Common myeloid progenitor, CD34-positive (primary cell): ENCODE data around the gene WDR43.

ENCODE experiments used
- CTCF ChIA-PET: fragments of 350-600 bp; sonication (Branson Sonifier 250); formaldehyde crosslinking; loops from one replicate; lab custom pipeline; 2021; ENCODE audit warnings: antibody characterized with exemption; lab: Charles Lee
- POLR2A ChIA-PET: fragments of 350-600 bp; sonication (Branson Sonifier 250); formaldehyde crosslinking; loops from one replicate; lab custom pipeline; 2021; ENCODE audit warnings: antibody characterized with exemption; lab: Charles Lee
- DNase-seq, 3 donors: peaks; one replicate each; pipeline versions ENCODE4 v3.0.0 to v3.0.0-alpha.2; 2013
- H3K27ac ChIP-seq, 2 experiments: 1 replicate in 1 of 2; 2 replicates in 1 of 2; pipeline ENCODE4 v1.7.0; 2013; ENCODE audit warnings: inconsistent platforms in 2 of 2, low read length in 2 of 2, mild to moderate bottlenecking in 2 of 2, low read depth in 1 of 2, moderate library complexity in 1 of 2; ENCODE audit not compliant: severe bottlenecking in 2 of 2, insufficient read depth in 1 of 2, poor library complexity in 1 of 2
- H3K27me3 ChIP-seq, 5 experiments: replicated peaks in 2 of 5; 1 replicate in 3 of 5; 2 replicates in 2 of 5; pipeline versions ENCODE4 v1.6.1 to v1.7.0; 2013; ENCODE audit warnings: low read length in 4 of 5, mild to moderate bottlenecking in 2 of 5, moderate library complexity in 2 of 5, inconsistent platforms in 1 of 5; ENCODE audit not compliant: insufficient read depth in 5 of 5, control insufficient read depth in 4 of 5
- H3K36me3 ChIP-seq, 4 experiments: 1 replicate in 2 of 4; 2 replicates in 2 of 4; pipeline versions ENCODE4 v1.6.1 to v1.7.0; 2013; ENCODE audit warnings: low read length in 3 of 4, control low read depth in 1 of 4, mild to moderate bottlenecking in 1 of 4; ENCODE audit not compliant: control insufficient read depth in 4 of 4, insufficient read depth in 4 of 4
- H3K4me1 ChIP-seq, 4 experiments: 1 replicate in 3 of 4; 2 replicates in 1 of 4; pipeline versions ENCODE4 v1.6.1 to v1.7.1; 2013; ENCODE audit warnings: low read length in 3 of 4, mild to moderate bottlenecking in 3 of 4, control low read depth in 1 of 4, inconsistent platforms in 1 of 4, moderate library complexity in 1 of 4; ENCODE audit not compliant: control insufficient read depth in 4 of 4, insufficient read depth in 4 of 4; ENCODE audit errors: control extremely low read depth in 1 of 4
- H3K4me3 ChIP-seq, 7 experiments: 1 replicate in 4 of 7; 2 replicates in 3 of 7; pipeline versions ENCODE4 v1.5.1 to v1.7.0; 2013; ENCODE audit warnings: mild to moderate bottlenecking in 7 of 7, low read length in 6 of 7, moderate library complexity in 6 of 7, inconsistent platforms in 2 of 7, low read depth in 2 of 7, control low read depth in 1 of 7; ENCODE audit not compliant: insufficient read depth in 4 of 7, control insufficient read depth in 1 of 7; ENCODE audit errors: extremely low read depth in 1 of 7
- H3K9me3 ChIP-seq, 5 experiments: 1 replicate in 4 of 5; 2 replicates in 1 of 5; pipeline versions ENCODE4 v1.6.1 to v1.7.1; 2013; ENCODE audit warnings: low read length in 4 of 5, mild to moderate bottlenecking in 2 of 5, inconsistent platforms in 1 of 5, low read depth in 1 of 5, moderate library complexity in 1 of 5; ENCODE audit not compliant: control insufficient read depth in 4 of 5, insufficient read depth in 2 of 5; ENCODE audit errors: control extremely low read depth in 1 of 5
- WGBS: methylation state at CpG from one replicate; pipeline ENCODE4 v1.1.5; 2013; ENCODE audit not compliant: insufficient coverage; 5-methylcytosine and 5-hydroxymethylcytosine counted together

Gene WDR43

GRCh38 chr2:28994679-28995078 lies 100.2 kb downstream of the WDR43 start:
- POLR2A ChIA-PET = no interaction called here
- DNase-seq = no peak
- H3K36me3 ChIP-seq = no peaks in the 10 kb centered on the region
- no peak overlapping the region for H3K27ac ChIP-seq
- H3K4me1 ChIP-seq = peaks cover 0 to 10% (median 7%) of the 10 kb centered on the region in 4 experiments
- no peaks in the 10 kb centered on the region for H3K27me3 ChIP-seq
- H3K4me3 ChIP-seq = no peak overlapping the region
- H3K9me3 ChIP-seq = no peaks in the 10 kb centered on the region
- WGBS = 91% methylated on average over 7 of the region's 7 CpGs
- CTCF ChIA-PET = no interaction called here

- ChIA-PET CTCF (interaction anchor here (0.5 to 1.7 kb wide), 3 partner anchors 18 to 133 kb away, joined by 3 to 5 read pairs (median 3); no protein-coding TSS in a partner anchor), POLR2A (interaction anchor here (0.6 kb wide), 2 partner anchors 51 to 526 kb away, joined by 6 to 11 read pairs; no protein-coding TSS in a partner anchor)
- H3K4me3 ChIP-seq = no peak overlapping the region
- no peak for DNase-seq
- H3K27me3 ChIP-seq = no peaks in the 10 kb centered on the region
- H3K36me3 ChIP-seq = no peaks in the 10 kb centered on the region
- 90% methylated on average over 4 of the region's 6 CpGs for WGBS
- H3K9me3 ChIP-seq = no peaks in the 10 kb centered on the region
- no peak overlapping the region for H3K27ac ChIP-seq
- H3K4me1 ChIP-seq = peaks cover 3 to 24% (median 19%) of the 10 kb centered on the region in 4 experiments
Observed at GRCh38 chr2:28995765-28996750, 101.6 kb downstream of the WDR43 start.

- ChIA-PET POLR2A (no interaction called here), CTCF (interaction anchor here (1.7 kb wide), 1 partner anchor 36 kb away, joined by 5 read pairs; no protein-coding TSS in a partner anchor)
- Histone ChIP-seq H3K9me3 (no peaks in the 10 kb centered on the region), H3K4me3 (no peak overlapping the region), H3K27me3 (no peaks in the 10 kb centered on the region), H3K4me1 (peaks cover 3 to 29% (median 23%) of the 10 kb centered on the region in 4 experiments), H3K36me3 (no peaks in the 10 kb centered on the region), H3K27ac (no peak overlapping the region)
- no peak for DNase-seq
- 94% methylated on average over 11 of the region's 12 CpGs for WGBS
Observed at GRCh38 chr2:28997237-28997846, 102.9 kb downstream of the WDR43 start.
